ENCODE data around the gene OVOL2. TPM values are rescaled to one million over a fixed set of nuclear protein-coding genes. Genes with fewer than 3 reads are reported as not detected.
"Not testable (repeated sequence)": the region's sequence is repeated elsewhere in the genome, so short reads cannot be mapped to it uniquely, and the experiment has no call there.

The OVOL2 gene
- total RNA-seq, result not detected

- peak in 1 of 3 donors; percentile 9 for DNase-seq (ENCODE audit: low read depth in 2 of 3, low spot score in 2 of 3)
Observed at GRCh38 chr20:18057101-18057993, at the start of gene OVOL2. OVOL2 (minus strand) TSS chr20:18057916; CDS start chr20:18057634, 282 bp downstream.

GRCh38 chr20:18103497-18103896, 45.8 kb upstream of the OVOL2 start:
- DNase-seq (ENCODE audit: low read depth in 2 of 3, low spot score in 2 of 3), result no peak

GRCh38 chr20:18101125-18101810, 43.6 kb upstream of the OVOL2 start:
- no peak for DNase-seq (ENCODE audit: low read depth in 2 of 3, low spot score in 2 of 3)

GRCh38 chr20:18100569-18100968, 42.9 kb upstream of the OVOL2 start:
- not testable (repeated sequence) for DNase-seq (ENCODE audit: low read depth in 2 of 3, low spot score in 2 of 3)

- DNase-seq (ENCODE audit: low read depth in 2 of 3, low spot score in 2 of 3), result no peak
Observed at GRCh38 chr20:18094191-18094590, 36.5 kb upstream of the OVOL2 start.

- no peak for DNase-seq (ENCODE audit: low read depth in 2 of 3, low spot score in 2 of 3)
Observed at GRCh38 chr20:18093388-18093787, 35.7 kb upstream of the OVOL2 start.

- DNase-seq (ENCODE audit: low read depth in 2 of 3, low spot score in 2 of 3), result no peak
Observed at GRCh38 chr20:18092890-18093289, 35.2 kb upstream of the OVOL2 start.

- no peak for DNase-seq (ENCODE audit: low read depth in 2 of 3, low spot score in 2 of 3)
Observed at GRCh38 chr20:18091623-18092022, 33.9 kb upstream of the OVOL2 start.

GRCh38 chr20:18090477-18090876, 32.8 kb upstream of the OVOL2 start:
- DNase-seq (ENCODE audit: low read depth in 2 of 3, low spot score in 2 of 3), result no peak

- DNase-seq (ENCODE audit: low read depth in 2 of 3, low spot score in 2 of 3), result no peak
Observed at GRCh38 chr20:18090044-18090443, 32.3 kb upstream of the OVOL2 start.

GRCh38 chr20:18088841-18089240, 31.1 kb upstream of the OVOL2 start:
- not testable (repeated sequence) for DNase-seq (ENCODE audit: low read depth in 2 of 3, low spot score in 2 of 3)

- not testable (repeated sequence) for DNase-seq (ENCODE audit: low read depth in 2 of 3, low spot score in 2 of 3)
Observed at GRCh38 chr20:18088298-18088697, 30.6 kb upstream of the OVOL2 start.

GRCh38 chr20:18087054-18087453, 29.3 kb upstream of the OVOL2 start:
- DNase-seq (ENCODE audit: low read depth in 2 of 3, low spot score in 2 of 3), result no peak

GRCh38 chr20:18080836-18081235, 23.1 kb upstream of the OVOL2 start:
- DNase-seq (ENCODE audit: low read depth in 2 of 3, low spot score in 2 of 3), result not testable (repeated sequence)

- DNase-seq (ENCODE audit: low read depth in 2 of 3, low spot score in 2 of 3), result no peak
Observed at GRCh38 chr20:18079756-18080353, 22.1 kb upstream of the OVOL2 start.

GRCh38 chr20:18077157-18077556, 19.4 kb upstream of the OVOL2 start:
- DNase-seq (ENCODE audit: low read depth in 2 of 3, low spot score in 2 of 3), result no peak

GRCh38 chr20:18072532-18072931, 14.8 kb upstream of the OVOL2 start:
- no peak for DNase-seq (ENCODE audit: low read depth in 2 of 3, low spot score in 2 of 3)

- peak in 1 of 3 donors; percentile 21 for DNase-seq (ENCODE audit: low read depth in 2 of 3, low spot score in 2 of 3)
Observed at GRCh38 chr20:18066421-18067333, 9.0 kb upstream of the OVOL2 start.

GRCh38 chr20:18063676-18064075, 6.0 kb upstream of the OVOL2 start:
- DNase-seq (ENCODE audit: low read depth in 2 of 3, low spot score in 2 of 3), result no peak

GRCh38 chr20:18059603-18060002, 1.9 kb upstream of the OVOL2 start:
- DNase-seq (ENCODE audit: low read depth in 2 of 3, low spot score in 2 of 3), result peak in 1 of 3 donors; percentile 7
